HCT116 (cell line): ENCODE results near the gene PFDN4. TPM values are rescaled to one million over a fixed set of nuclear protein-coding genes. Genes with fewer than 3 reads are reported as not detected.

ENCODE experiments used
- ATAC-seq: fragments of 200-7000 bp; cut with Tn5 transposase; 2 replicates; pipeline ENCODE4 v1.9.1; 2020; ENCODE audit warnings: mild to moderate bottlenecking, moderate library complexity
- BruUV-seq: library from RNA; stranded (reverse); fragments of 400-500 nt; replicated peaks from 2 replicates; lab custom pipeline; 2021; lab: Mats Ljungman, UMichigan
- CTCF ChIA-PET: fragments of 300-600 bp; sonication (Branson Sonifier 250); formaldehyde crosslinking; loops from one replicate; lab custom pipeline; 2021; ENCODE audit warnings: antibody characterized with exemption; lab: Charles Lee
- POLR2A ChIA-PET: fragments of 300-600, 350-600 bp; sonication (Branson Sonifier 250); formaldehyde crosslinking; loops from one replicate; lab custom pipeline; 2021; ENCODE audit warnings: antibody characterized with exemption; lab: Charles Lee
- RAD21 ChIA-PET, 2 experiments: fragments of 300-600 bp; sonication (Branson Sonifier 250); formaldehyde crosslinking; loops; one replicate each; lab custom pipeline; 2023; ENCODE audit warnings: low total read pairs in 2 of 2; ENCODE audit not compliant: uncharacterized antibody in 2 of 2, unreplicated experiment in 2 of 2, low non-redundant PET in 1 of 2; lab: Charles Lee
- DNase-seq: peaks from one replicate; pipeline ENCODE4 v3.0.0-alpha.2; 2010; ENCODE audit warnings: low read depth, low spot score
- H2AFZ ChIP-seq: fragments of 200-600 bp; shearing (Covaris generic), sonication (generic); 2 replicates; pipeline ENCODE4 v1.6.1; 2017; ENCODE audit warnings: low read depth, mixed run types, mixed read lengths, antibody characterized with exemption, low read length; ENCODE audit not compliant: poor library complexity, severe bottlenecking
- H3K27ac ChIP-seq: 2 replicates; pipeline ENCODE4 v1.5.1; 2012; ENCODE audit warnings: low read depth, low read length
- H3K27me3 ChIP-seq: fragments of 200-600 bp; sonication (generic); 2 replicates; pipeline ENCODE4 v1.6.1; 2016; ENCODE audit warnings: mixed run types, low read length, mixed read lengths; ENCODE audit not compliant: insufficient read depth
- H3K36me3 ChIP-seq, 2 experiments: fragments of 200-500 bp in 1 of 2; fragments of 200-600 bp in 1 of 2; sonication (Bioruptor generic) in 1 of 2; sonication (generic) in 1 of 2; 2 replicates each; pipeline versions ENCODE4 v1.5.1 to v1.6.1; 2014 to 2016; ENCODE audit warnings: low read length in 2 of 2, inconsistent platforms in 1 of 2, mixed read lengths in 1 of 2, mixed run types in 1 of 2; ENCODE audit not compliant: insufficient read depth in 2 of 2, control insufficient read depth in 1 of 2
- H3K4me1 ChIP-seq, 2 experiments: fragments of 200-600 bp in 1 of 2; sonication (generic) in 1 of 2; 2 replicates each; pipeline versions ENCODE4 v1.5.1 to v1.6.1; 2012 to 2017; ENCODE audit warnings: low read length in 2 of 2, inconsistent platforms in 1 of 2, mild to moderate bottlenecking in 1 of 2, mixed read lengths in 1 of 2, mixed run types in 1 of 2, moderate library complexity in 1 of 2; ENCODE audit not compliant: insufficient read depth in 2 of 2, control insufficient read depth in 1 of 2
- H3K4me2 ChIP-seq: fragments of 200-600 bp; sonication (generic); 2 replicates; pipeline ENCODE4 v1.6.1; 2017; ENCODE audit warnings: mixed run types, low read length, mixed read lengths
- H3K4me3 ChIP-seq, 2 experiments: fragments of 200-600 bp in 1 of 2; sonication (generic) in 1 of 2; replicated peaks in 1 of 2; 2 replicates each; pipeline ENCODE4 v1.5.1; 2011 to 2016; ENCODE audit warnings: low read length in 2 of 2, control low read depth in 1 of 2, low read depth in 1 of 2, mild to moderate bottlenecking in 1 of 2, mixed read lengths in 1 of 2, mixed run types in 1 of 2
- H3K79me2 ChIP-seq: fragments of 200-600 bp; sonication (generic); 2 replicates; pipeline ENCODE4 v1.6.1; 2017; ENCODE audit warnings: mild to moderate bottlenecking, mixed run types, low read length, moderate library complexity, mixed read lengths; ENCODE audit not compliant: insufficient read depth
- H3K9ac ChIP-seq: fragments of 200-600 bp; sonication (generic); 2 replicates; pipeline ENCODE4 v1.6.1; 2016; ENCODE audit warnings: low read length, mixed read lengths
- H3K9me2 ChIP-seq: fragments of 200-600 bp; sonication (generic), shearing (Covaris generic); 2 replicates; pipeline ENCODE4 v1.6.1; 2017; ENCODE audit warnings: mixed run types, mild to moderate bottlenecking, moderate library complexity; ENCODE audit not compliant: insufficient read depth
- H3K9me3 ChIP-seq, 2 experiments: fragments of 200-500 bp in 1 of 2; fragments of 200-600 bp in 1 of 2; sonication (Bioruptor generic) in 1 of 2; sonication (generic) in 1 of 2; 2 replicates each; pipeline ENCODE4 v1.6.1; 2014 to 2017; ENCODE audit warnings: low read length in 2 of 2, mixed read lengths in 2 of 2, inconsistent platforms in 1 of 2, low read depth in 1 of 2, mild to moderate bottlenecking in 1 of 2, mixed run types in 1 of 2, moderate library complexity in 1 of 2; ENCODE audit not compliant: control insufficient read depth in 1 of 2, insufficient read depth in 1 of 2
- H4K20me1 ChIP-seq: fragments of 200-600 bp; sonication (generic), shearing (Covaris generic); 2 replicates; pipeline ENCODE4 v1.6.1; 2017; ENCODE audit warnings: mixed run types, mild to moderate bottlenecking, moderate library complexity; ENCODE audit not compliant: insufficient read depth
- ATF3 ChIP-seq: IDR thresholded peaks from 2 replicates; pipeline ENCODE4 v1.6.1; 2012
- EGR1 ChIP-seq: IDR thresholded peaks from 2 replicates; pipeline ENCODE4 v1.6.1; 2012; ENCODE audit warnings: low read depth
- ELF1 ChIP-seq: IDR thresholded peaks from 2 replicates; pipeline ENCODE4 v1.6.1; 2012; ENCODE audit warnings: low read depth, borderline replicate concordance
- EZH2phosphoT487 ChIP-seq: fragments of 200-600 bp; IDR thresholded peaks from 2 replicates; pipeline ENCODE4 v1.6.1; 2018; ENCODE audit warnings: antibody characterized with exemption, borderline replicate concordance
- POLR2AphosphoS5 ChIP-seq: IDR thresholded peaks from 2 replicates; pipeline ENCODE4 v1.6.1; 2011; ENCODE audit warnings: mild to moderate bottlenecking, low read depth, low read length, moderate library complexity
- RAD21 ChIP-seq: IDR thresholded peaks from 2 replicates; pipeline ENCODE4 v1.6.1; 2012; ENCODE audit warnings: low read depth, mild to moderate bottlenecking
- REST ChIP-seq: IDR thresholded peaks from 2 replicates; pipeline ENCODE4 v1.6.1; 2012; ENCODE audit warnings: low read depth
- SP1 ChIP-seq: IDR thresholded peaks from 2 replicates; pipeline ENCODE4 v1.6.1; 2012; ENCODE audit warnings: low read depth
- YY1 ChIP-seq: IDR thresholded peaks from 2 replicates; pipeline ENCODE4 v1.6.1; 2011; ENCODE audit warnings: low read length, low read depth, moderate library complexity, mild to moderate bottlenecking; ENCODE audit not compliant: insufficient replicate concordance; ENCODE audit errors: extremely low read depth
- ZBTB33 ChIP-seq: IDR thresholded peaks from 2 replicates; pipeline ENCODE4 v1.6.1; 2011; ENCODE audit warnings: mild to moderate bottlenecking, low read length, moderate library complexity; ENCODE audit not compliant: insufficient replicate concordance; ENCODE audit errors: extremely low read depth
- ZFX ChIP-seq: fragments of 450-650 bp; IDR thresholded peaks from 2 replicates; pipeline ENCODE4 v1.6.1; 2017
- intact Hi-C: fragments of 100-400 bp; cut with micrococcal nuclease; formaldehyde crosslinking; loops from 2 replicates; pipeline ENCODE4 v1.10.0; 2022
- total RNA-seq: library from RNA; stranded (reverse); gene quantifications from one replicate; pipeline ENCODE4 v1.2.1, GENCODE V29; 2021; ENCODE audit not compliant: unreplicated experiment

The PFDN4 gene
- total RNA-seq, 1 experiment from 2014 or later = 71.5 TPM

GRCh38 chr20:54212871-54213270, 5.0 kb downstream of the PFDN4 start:
- H3K9me2 ChIP-seq = no peaks in the 10 kb centered on the region
- no TSS peak for BruUV-seq
- no peaks in the 10 kb centered on the region for H3K27me3 ChIP-seq
- CTCF ChIA-PET = interaction anchor here (1.1 kb wide), 1 partner anchor 13 kb away, joined by 3 read pairs; no protein-coding TSS in a partner anchor
- peaks cover 17 to 22% of the 10 kb centered on the region in 2 experiments for H3K36me3 ChIP-seq
- TF ChIP-seq YY1 (no peak), ELF1 (no peak), POLR2AphosphoS5 (no peak), RAD21 (no peak), EGR1 (no peak), EZH2phosphoT487 (no peak), ATF3 (no peak), REST (no peak), ZBTB33 (no peak), ZFX (no peak), SP1 (no peak)
- H3K9me3 ChIP-seq = no peaks in the 10 kb centered on the region
- no peak overlapping the region for H3K9ac ChIP-seq
- POLR2A ChIA-PET = no interaction called here
- DNase-seq = no peak
- H3K4me1 ChIP-seq = peaks cover 7 to 13% of the 10 kb centered on the region in 2 experiments; a peak in 3 of 4 replicates
- RAD21 ChIA-PET = no interaction called here
- no peak overlapping the region for H2AFZ ChIP-seq
- ATAC-seq = no peak
- intact Hi-C loops = no loop called here
- no peak overlapping the region for H3K27ac ChIP-seq
- H3K79me2 ChIP-seq = peaks cover 81% of the 10 kb centered on the region
- H3K4me2 ChIP-seq = no peak overlapping the region
- no peaks in the 10 kb centered on the region for H4K20me1 ChIP-seq
- H3K4me3 ChIP-seq = no peak overlapping the region
